ENCODE results near the gene ALKBH6.

The ALKBH6 gene

DNA sequence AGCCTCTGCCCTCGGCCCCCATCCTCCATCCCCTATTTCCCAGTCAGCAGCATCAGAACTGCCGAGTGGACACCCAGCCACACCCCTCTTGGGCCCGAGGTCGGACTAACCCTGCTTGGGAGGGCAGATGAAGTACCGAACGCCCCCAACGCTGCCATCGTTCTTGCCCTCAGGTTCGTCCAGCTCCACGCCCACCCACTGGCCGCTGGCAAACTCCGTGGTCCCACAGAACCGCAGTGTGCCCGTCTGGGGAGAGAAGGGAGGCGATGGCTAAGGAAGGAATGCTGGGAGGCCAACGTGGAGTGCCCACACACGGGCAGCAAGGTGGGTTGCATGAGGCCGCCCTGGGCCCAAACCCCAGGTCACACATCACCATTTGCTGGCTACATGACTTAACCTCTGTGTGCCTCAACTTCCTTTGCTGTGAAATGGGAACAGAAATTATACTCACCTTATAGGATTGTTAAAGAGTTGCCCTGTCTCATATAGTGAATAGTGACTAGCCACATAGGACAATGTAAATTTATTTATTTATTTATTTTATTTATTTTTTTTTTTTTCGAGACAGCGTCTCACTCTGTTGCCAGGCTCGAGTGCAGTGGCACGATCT is 5.2 kb upstream of the ALKBH6 start:
- TF ChIP-seq, protein P1, sequence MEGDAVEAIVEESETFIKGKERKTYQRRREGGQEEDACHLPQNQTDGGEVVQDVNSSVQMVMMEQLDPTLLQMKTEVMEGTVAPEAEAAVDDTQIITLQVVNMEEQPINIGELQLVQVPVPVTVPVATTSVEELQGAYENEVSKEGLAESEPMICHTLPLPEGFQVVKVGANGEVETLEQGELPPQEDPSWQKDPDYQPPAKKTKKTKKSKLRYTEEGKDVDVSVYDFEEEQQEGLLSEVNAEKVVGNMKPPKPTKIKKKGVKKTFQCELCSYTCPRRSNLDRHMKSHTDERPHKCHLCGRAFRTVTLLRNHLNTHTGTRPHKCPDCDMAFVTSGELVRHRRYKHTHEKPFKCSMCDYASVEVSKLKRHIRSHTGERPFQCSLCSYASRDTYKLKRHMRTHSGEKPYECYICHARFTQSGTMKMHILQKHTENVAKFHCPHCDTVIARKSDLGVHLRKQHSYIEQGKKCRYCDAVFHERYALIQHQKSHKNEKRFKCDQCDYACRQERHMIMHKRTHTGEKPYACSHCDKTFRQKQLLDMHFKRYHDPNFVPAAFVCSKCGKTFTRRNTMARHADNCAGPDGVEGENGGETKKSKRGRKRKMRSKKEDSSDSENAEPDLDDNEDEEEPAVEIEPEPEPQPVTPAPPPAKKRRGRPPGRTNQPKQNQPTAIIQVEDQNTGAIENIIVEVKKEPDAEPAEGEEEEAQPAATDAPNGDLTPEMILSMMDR (IDR thresholded peaks at IDR 0.05; ENCODE audit: low read depth, low read length, missing control alignments): no peak
- no peak for DNase-seq (ENCODE audit: extremely low read depth, low read depth)
- H3K4me3 ChIP-seq (replicated peaks; ENCODE audit: low read depth, low read length): no peak overlapping the region

DNA sequence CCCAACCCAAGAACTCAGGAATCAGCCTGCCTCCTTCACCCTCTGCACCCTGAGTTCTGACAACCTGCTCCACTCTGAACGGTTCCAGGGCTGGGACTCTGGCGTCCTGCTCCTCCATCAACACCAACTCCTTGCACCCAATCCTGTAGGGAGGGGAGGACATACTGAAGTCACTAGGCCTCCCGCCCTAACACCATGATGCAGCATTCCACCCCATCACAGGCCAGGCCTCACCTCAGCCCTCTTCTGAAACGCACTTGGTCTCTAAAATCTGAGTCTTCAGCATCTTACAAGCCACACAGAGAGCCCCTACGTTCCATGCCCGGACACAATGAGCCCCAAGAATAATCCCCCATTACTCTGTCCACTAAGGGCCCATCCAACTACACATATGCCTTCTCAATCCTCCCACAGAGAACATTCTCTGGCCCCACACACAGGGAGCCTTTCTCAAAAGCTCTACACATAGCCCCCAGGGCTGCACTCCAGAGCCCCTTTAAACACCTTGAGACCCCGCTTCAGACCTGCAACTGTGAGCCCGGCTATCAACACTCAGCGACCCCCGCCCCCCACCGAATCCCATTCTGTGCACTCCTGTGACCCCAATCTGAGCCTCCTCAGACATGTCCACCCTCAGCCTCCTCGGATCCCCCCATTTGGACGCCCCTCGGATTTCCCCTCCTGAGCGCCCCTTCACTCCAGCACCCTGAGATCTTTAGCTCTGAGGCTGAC is 567 bp downstream of the ALKBH6 start:
- H3K4me3 ChIP-seq (replicated peaks; ENCODE audit: low read depth, low read length): peak overlapping the region; percentile 78
- no peak for DNase-seq (ENCODE audit: extremely low read depth, low read depth)
- TF ChIP-seq, protein P1 (IDR thresholded peaks at IDR 0.05; ENCODE audit: low read depth, low read length, missing control alignments): no peak

DNA sequence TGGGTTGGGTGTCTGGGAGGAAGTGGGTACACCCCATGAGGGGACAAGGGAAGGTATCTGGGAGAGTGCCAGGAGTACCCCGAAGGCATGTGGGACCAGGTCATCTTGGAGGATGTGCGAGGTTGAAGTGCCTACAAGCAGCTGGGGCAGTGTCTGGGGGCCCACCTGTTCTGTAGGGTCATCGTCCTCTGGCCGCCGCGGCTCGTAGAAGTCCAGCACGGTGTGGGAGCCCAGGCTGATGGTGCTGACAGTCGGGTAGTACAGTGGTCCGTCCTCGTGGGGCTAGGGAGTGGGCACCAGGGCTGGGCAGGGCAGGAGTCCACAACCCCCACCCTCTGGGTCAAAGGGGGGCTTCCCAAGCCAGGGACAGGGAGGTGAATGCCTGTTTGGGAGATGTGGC is 3.6 kb downstream of the ALKBH6 start:
- no peak for DNase-seq (ENCODE audit: extremely low read depth, low read depth)
- TF ChIP-seq, protein P1 (IDR thresholded peaks at IDR 0.05; ENCODE audit: low read depth, low read length, missing control alignments): no peak
- H3K4me3 ChIP-seq (replicated peaks; ENCODE audit: low read depth, low read length): no peak overlapping the region

DNA sequence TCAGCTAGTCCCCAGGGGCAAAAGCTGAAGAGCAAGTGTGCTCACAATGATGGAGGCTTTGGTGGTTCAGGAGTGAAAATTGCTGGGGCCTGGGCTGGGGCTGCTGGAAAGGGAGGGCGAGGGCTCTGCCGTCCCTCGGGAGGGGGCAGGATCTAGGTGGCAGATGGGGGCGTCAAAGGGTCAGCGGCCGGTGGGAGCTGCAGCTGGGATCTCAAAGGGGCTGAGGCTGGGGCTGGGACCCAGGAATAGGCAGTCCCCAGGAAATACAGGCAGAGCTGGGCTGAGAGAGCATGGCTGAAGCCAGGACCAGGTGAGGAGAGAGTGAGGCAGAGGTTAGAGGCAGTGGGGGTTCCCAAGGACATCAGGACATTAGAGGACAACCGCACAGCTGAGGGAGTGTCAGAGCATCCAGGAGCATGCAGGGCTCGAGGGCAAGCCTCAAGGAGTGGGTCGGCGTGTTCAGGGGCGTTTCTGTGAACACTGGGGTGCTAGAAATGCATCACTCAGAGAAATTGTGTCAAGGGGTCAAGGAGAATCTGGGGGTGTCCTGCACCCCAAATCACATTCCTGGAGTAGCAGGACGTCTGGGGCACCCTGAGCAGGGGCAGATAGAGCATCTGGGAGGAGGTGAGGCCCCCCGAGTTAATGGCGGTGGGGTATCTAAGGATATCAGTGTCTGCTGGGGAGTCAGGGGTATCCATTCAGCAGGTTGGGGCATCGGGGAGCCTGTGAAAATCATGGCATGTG is 4.2 kb downstream of the ALKBH6 start:
- H3K4me3 ChIP-seq (replicated peaks; ENCODE audit: low read depth, low read length): peak overlapping the region; percentile 26; the same call in 1 of the 2 replicates
- TF ChIP-seq, protein P1 (IDR thresholded peaks at IDR 0.05; ENCODE audit: low read depth, low read length, missing control alignments): no peak
- no peak for DNase-seq (ENCODE audit: extremely low read depth, low read depth)

DNA sequence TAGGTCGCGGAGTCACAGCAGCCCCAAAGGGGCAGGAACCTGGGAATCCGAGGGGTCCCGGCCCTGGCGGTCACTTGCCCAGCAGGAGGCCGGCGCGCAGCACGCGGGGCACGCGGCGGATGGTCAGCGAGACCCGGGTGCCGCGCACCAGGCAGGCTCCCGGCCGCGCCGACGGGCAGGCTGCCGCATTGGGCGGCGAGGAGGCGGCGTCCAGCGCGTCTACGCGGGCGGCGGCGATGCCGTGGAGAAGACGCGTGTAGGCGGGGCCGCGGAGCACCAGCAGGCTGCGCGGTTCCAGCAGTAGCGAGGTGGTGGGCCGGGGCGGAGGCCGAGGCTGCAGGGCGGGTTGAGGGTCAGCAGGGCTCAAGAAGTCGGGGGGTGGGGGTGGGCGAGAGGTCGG is 4.8 kb downstream of the ALKBH6 start:
- peak overlapping the region; percentile 26 for H3K4me3 ChIP-seq (replicated peaks; ENCODE audit: low read depth, low read length)
- DNase-seq (ENCODE audit: extremely low read depth, low read depth): no peak

DNA sequence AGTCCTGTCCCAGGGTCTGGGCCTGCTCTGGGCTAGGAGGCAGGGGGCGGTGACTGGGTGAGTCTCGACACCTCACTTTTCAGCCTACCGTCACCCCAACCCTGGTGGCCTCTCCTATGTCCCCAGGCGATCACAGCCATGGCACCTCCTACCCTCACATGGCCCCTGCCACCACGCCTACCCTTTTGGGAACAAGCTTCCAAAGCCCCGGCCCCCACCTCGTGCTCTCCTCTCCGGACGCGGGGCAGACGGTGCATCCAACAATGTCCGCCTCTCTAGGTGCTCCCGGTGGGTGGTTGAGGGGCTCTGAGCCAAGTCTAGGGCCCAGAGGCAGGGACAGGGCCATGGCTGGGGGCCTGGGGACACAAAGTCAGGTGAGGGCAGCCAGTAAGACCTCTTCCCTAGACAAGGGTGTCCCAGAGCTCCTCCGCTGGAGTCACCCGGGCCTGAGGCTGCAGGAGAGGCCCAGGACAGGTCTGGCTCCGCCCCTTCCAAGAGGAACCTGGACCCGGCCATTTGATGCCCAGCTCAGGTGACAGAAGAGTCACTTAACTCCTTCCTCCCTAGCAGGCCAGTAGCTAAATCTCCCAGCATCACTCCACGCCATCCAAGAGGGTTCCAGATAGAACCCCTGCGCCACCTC is 5.6 kb downstream of the ALKBH6 start, which contains the start of gene SYNE4:
Gene SYNE4, minus strand, starts transcription at position 478 of the 643 bp plus-strand sequence. Its CDS starts 132 bp downstream, at position 346.
- DNase-seq (ENCODE audit: extremely low read depth, low read depth): no peak
- TF ChIP-seq, protein P1 (IDR thresholded peaks at IDR 0.05; ENCODE audit: low read depth, low read length, missing control alignments): no peak
- H3K4me3 ChIP-seq (replicated peaks; ENCODE audit: low read depth, low read length): peak within 1 kb of the TSS; percentile 26

More for the DNA sequence above, 4.8 kb downstream of the ALKBH6 start:
- TF ChIP-seq, protein P1 (IDR thresholded peaks at IDR 0.05; ENCODE audit: low read depth, low read length, missing control alignments): no peak

Measured in HFF-Myc (cell line).